Activated CD4-positive, CD25-positive, alpha-beta regulatory T cell (primary cell): ENCODE data around the gene RPL39.
A peak's percentile ranks its signal among the peaks of the same experiment; 100 is the strongest.
"Not testable (repeated sequence)": the region's sequence is repeated elsewhere in the genome, so short reads cannot be mapped to it uniquely, and the experiment has no call there.

Source experiments
- DNase-seq, 4 experiments: peaks; one replicate each; lab custom pipeline; 2025; lab: John Stamatoyannopoulos, UW

The RPL39 gene

DNA sequence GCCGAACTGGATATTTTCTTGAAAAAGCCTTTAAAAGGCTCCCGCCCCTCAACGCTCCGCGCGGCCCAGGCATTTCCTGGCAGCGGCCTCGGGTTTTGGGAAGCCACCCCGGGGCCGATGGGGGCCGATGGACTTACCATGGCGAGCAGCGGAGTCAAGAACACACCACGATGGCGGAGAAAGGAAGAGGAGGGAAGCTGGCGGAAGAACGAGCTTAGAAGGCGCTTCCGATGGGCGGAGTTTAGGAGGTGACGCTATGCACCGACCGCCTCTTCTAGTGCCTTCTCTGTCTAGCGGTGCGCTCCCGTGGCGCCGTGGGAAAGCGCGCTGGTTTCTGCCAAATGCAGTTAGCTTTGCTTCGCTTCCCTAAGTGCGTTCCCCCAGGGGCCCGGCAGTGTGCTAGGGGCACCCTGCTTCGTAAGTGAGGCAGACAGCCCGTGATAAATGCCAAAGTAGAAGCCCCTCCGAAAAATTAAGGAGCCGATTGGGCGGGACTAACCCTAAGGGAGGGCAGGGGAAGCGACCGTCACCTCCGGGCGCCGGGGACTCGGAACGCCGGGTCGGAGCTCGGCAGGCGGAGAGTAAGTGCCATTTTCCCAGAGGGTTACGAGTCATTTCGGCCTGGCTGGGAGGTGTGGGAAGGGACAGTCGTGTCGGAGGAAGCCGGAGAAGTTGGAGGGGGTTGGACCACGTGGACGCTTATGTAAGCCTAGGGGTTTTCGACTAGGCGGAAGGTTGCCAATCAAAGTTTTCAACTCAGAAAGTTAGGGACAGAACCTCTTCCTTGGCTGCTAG is at the start of gene RPL39:
RPL39 (minus strand) TSS at position 194 of the 795 bp plus-strand sequence; CDS start at position 140, 54 bp downstream.
- peak; percentile 43 to 59 (median 51) for DNase-seq

DNA sequence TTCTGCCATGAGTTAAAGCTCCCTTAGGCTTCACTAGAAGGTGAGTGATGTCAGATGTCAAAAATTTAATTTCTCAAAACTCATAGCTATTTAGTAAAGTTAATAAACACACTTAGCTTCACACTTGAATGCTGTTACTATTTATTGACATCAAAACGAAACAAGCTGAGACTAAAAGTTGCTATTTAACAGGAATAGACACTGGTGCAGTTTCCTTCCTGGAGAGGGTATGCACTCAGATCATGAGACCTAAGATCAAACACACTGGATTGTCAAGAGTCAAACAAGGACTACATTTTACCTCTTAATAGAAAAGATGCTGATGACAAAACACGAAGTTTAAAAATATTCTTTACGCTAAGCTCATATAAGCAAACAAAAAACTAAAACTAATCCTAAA is 42.5 kb upstream of the RPL39 start:
- no peak for DNase-seq

DNA sequence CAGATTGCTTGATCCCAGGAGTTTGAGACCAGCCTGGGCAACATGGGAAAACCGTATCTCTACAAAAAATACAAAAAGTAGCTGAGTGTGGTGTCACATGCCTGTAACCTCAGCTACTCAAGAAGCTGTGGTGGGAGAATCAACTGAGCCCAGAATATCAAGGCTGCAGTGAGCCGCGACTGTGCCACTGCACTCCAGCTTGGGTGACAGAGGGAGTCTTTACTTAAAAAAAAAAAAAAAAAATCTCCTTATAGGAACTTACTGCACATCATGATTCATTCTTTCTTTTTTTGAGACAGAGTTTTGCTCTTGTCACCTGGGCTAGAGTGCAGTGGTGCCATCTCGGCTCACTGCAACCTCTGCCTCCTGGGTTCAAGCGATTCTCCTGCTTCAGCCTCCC is 37.0 kb upstream of the RPL39 start:
- DNase-seq, result no peak

GRCh38 chrX:119826399-119826959 is 35.0 kb upstream of the RPL39 start:
- no peak for DNase-seq

DNA sequence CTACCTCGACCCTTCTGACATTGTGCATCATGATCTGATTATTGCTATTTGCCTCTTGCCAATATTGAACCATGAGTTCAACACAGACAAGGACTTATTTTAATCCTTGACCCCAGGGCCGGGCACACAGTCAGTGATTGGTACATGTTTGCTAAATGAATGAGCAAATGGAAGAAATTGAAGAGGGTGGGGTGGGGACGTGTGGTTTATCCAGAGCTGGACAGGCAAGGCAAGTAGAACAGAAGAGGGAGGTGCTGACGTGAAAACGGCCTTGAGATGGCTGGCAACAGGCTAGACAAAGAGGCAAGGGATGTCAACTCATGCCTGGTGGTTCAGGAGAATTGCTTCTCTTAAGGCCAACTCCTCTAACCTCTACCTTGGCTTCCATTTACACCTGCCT is 32.8 kb upstream of the RPL39 start:
- DNase-seq, result not testable (repeated sequence)

- not testable (repeated sequence) for DNase-seq
Measured at GRCh38 chrX:119821703-119822102, 30.3 kb upstream of the RPL39 start.

DNA sequence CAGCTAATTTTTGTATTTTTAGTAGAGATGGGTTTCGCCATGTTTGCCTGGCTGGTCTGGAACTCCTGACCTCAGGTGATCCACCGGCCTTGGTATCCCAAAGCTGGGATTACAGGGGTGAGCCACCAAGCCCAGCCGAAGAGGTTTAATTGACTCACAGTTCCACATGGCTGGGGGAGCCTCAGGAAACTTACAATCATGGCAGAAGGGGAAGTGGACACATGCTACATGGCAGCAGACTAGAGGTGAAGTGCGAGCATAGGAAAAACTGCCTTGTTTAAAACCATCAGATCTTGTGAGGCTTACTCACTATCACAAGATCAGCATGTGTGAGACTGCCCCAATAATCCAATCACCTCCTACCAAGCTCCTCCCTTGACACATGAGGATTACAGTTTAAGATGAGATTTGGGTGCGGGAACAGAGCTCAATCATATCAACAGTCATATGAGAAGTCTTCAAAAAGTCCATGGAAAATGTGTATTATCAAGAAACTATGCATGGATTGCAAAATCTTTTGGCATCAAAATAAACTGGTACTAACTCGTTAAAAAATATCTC is 25.8 kb upstream of the RPL39 start:
- no peak for DNase-seq

GRCh38 chrX:119816300-119816699 is 24.9 kb upstream of the RPL39 start:
- no peak for DNase-seq

GRCh38 chrX:119809185-119809666 is 17.8 kb upstream of the RPL39 start:
- no peak for DNase-seq

GRCh38 chrX:119808461-119808860 is 17.0 kb upstream of the RPL39 start:
- not testable (repeated sequence) for DNase-seq

- no peak for DNase-seq
Measured at GRCh38 chrX:119802546-119802945, 11.1 kb upstream of the RPL39 start.

DNA sequence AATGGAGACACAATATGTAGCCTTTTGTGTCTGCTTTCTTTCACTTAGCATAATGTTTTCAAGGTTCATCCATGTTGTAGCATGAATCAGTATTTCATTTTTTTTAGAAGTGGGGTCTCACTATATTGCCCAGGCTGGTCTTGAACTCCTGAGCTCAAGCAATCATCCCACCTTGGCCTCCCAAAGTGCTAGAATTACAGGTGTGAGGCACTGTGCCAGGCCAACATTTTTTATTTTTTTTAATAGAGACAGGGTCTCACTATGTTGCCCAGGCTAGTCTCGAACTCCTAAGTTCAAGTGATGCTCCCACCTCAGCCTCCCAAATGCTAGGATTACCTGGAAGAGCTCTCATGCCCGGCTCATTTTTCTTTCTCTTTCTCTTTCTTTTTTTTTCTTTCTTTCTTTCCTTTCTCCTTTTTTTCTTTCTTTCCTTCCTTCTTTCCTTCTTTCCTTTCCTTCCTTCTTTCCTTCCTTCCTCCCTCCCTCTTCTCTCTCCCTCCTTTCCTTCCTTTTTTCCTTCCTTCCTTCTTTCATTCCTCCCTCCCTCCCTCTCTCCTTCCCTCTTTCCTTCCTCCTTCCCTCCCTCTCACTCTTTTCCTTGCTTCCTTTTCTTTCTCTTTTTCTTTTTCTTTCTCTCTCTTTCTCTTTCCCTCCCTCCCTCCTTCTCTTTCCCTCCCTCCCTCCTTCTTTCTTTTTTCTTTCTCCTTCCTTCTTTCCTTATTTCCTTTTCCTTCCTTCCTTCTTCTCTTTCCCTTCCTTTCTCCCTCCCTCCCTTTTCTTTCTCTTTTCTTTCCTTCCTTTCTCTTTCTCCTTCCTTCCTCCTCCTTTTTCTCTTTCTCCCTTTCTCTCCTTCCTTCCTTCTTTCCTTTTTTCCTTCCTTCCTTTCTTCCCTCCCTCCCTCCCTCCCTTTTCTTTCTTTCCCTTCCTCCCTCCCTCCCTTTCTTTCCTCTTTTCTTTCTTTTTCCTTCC is 10.1 kb upstream of the RPL39 start:
- DNase-seq, result no peak

- peak in 2 of 4 experiments; percentile 6 to 12 for DNase-seq
Measured at GRCh38 chrX:119790977-119791436, 423 bp downstream of the RPL39 start.

GRCh38 chrX:119784747-119785446 is 6.5 kb downstream of the RPL39 start:
- peak; percentile 2 to 23 (median 6) for DNase-seq

GRCh38 chrX:119783026-119783425 is 8.4 kb downstream of the RPL39 start:
- no peak for DNase-seq

DNA sequence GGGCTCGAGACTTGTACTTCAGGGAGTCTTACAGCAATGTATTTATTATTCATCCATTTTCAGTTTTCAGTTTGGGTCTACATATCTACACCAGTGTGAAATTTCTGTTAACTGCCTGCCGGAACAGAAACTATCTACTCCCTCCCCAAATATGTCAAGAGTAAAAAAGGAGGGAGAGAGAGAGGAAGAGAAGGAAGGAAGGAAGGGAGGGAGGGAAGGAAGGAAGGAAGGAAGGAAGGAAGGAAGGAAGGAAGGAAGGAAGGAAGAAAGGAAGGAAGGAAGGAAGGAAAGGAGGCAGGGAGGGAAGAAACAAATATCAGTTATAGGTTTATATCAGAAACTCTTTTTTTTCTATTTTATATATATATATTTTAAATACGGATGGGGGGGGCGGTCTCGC is 12.6 kb downstream of the RPL39 start:
- DNase-seq, result no peak

DNA sequence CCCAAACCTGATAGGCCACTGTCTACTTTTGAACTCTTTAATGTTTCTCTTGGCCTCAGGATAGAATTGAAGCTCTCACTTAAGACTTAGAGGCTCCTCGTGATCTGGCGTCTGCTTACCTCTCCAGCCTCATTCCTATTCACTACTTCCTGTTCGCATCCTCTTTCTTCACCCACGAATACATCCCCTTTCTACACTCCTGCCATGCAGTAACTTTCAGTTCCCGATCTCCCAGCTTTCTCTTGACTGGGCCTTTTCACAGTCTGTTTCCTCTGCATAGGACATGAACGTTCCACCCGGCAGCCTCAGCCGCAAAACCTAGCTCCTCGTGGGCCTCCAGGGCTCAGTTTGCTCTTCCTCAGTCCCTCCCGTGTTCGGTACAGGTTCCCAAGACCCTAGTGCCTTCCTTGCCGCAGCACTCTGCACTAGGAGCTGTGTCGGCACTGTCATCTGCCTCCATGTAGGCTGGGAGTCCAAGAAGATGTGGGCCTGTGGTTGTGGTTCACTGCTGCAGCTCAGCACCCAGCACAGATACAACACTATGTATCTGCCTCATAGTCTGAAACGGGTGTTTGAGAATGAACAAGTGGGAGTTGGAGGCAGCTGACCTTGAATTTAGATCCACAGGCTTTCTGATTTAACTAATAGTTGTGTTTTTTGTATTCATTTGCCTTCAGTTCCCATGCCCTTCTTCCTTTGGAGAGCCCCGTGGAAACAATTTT is 15.8 kb downstream of the RPL39 start:
- no peak for DNase-seq

- DNase-seq, result not testable (repeated sequence)
Measured at GRCh38 chrX:119769388-119769787, 22.0 kb downstream of the RPL39 start.

GRCh38 chrX:119768436-119768835 is 23.0 kb downstream of the RPL39 start:
- not testable (repeated sequence) for DNase-seq

DNA sequence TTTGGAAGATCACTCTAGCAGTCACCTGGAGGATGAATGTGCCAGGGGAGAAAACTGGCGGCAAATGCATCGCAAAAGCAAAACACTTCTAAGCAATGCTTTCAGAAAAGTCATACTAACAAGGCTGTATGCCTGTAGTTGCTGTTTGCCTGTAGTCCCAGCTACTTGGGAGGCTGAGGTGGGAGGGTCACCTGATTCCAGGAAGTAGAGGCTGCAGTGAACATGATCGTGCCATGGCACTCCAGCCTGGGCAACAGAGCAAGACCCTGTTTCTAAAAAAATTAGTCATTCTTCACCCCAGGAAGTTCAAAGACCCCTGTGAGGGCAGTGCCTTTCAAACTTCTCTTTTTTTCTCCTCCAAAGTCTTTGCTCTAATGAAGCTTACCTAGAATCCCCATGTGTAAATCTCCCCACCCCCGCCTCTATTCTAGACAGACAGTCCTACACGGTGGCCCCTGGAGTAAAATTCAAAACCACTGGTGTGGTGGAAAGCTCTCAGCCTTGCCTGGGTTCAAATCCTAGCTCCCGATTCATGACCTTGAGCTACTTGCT is 27.5 kb downstream of the RPL39 start:
- no peak for DNase-seq
